ENCODE data around the gene DNAJC10.

DNA sequence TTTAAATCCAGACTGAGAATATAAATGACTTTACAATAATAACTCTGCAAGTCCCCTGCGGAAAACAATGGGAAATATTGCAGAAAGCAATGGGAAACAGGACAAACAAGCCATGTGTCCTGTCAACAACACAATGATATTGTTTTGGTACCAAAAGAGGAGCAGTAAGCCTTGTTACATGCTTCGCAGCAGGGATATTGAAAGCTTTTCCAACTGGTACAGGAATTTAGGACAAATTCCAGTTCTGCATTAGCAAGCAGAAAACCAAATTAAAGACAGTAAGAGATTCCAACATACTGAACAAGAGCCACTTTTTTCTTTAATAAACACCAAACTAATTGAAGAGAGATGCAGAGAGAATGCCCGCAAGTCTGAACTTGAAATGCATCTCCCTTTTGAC lies 120.4 kb downstream of the DNAJC10 start:
- TF ChIP-seq, protein P1, sequence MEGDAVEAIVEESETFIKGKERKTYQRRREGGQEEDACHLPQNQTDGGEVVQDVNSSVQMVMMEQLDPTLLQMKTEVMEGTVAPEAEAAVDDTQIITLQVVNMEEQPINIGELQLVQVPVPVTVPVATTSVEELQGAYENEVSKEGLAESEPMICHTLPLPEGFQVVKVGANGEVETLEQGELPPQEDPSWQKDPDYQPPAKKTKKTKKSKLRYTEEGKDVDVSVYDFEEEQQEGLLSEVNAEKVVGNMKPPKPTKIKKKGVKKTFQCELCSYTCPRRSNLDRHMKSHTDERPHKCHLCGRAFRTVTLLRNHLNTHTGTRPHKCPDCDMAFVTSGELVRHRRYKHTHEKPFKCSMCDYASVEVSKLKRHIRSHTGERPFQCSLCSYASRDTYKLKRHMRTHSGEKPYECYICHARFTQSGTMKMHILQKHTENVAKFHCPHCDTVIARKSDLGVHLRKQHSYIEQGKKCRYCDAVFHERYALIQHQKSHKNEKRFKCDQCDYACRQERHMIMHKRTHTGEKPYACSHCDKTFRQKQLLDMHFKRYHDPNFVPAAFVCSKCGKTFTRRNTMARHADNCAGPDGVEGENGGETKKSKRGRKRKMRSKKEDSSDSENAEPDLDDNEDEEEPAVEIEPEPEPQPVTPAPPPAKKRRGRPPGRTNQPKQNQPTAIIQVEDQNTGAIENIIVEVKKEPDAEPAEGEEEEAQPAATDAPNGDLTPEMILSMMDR (IDR thresholded peaks at IDR 0.05) = no peak
- TF ChIP-seq EP300 (IDR thresholded peaks at IDR 0.05) = no peak
- TF ChIP-seq POLR2A (IDR thresholded peaks at IDR 0.05) = no peak

Measured in ovary (tissue), 3 donors.